DND-41 (cell line): ENCODE measurements around the gene LRRTM4.

ENCODE experiments used
- CTCF ChIP-seq: IDR thresholded peaks from 2 replicates; pipeline ENCODE4 v1.5.1; 2012; ENCODE audit warnings: borderline replicate concordance, low read length, moderate library complexity, mild to moderate bottlenecking; ENCODE audit not compliant: poor library complexity, severe bottlenecking; ENCODE audit errors: extremely low read depth
- EZH2 ChIP-seq: IDR thresholded peaks from 3 replicates; pipeline ENCODE4 v1.6.1; 2012; ENCODE audit warnings: borderline replicate concordance, low read depth, mild to moderate bottlenecking, moderate library complexity, low read length, inconsistent platforms; ENCODE audit not compliant: severe bottlenecking

- TF ChIP-seq CTCF: no peak
- TF ChIP-seq EZH2: no peak
Observed at GRCh38 chr2:77519164-77519887, 2.9 kb downstream of the LRRTM4 start.
